ENCODE measurements around the gene C19orf12. TPM values are rescaled to one million over a fixed set of nuclear protein-coding genes. Genes with fewer than 3 reads are reported as not detected.

C19orf12 gene
- total and polyA plus RNA-seq, 2 donors (not counting 1 experiment from before 2014, with no cell fraction given), result 25.4 to 26.8 TPM

- H3K36me3 ChIP-seq (ENCODE audit: control insufficient read depth, insufficient read depth, low read length), result no peaks in the 10 kb centered on the region
- H4K20me1 ChIP-seq (ENCODE audit: control insufficient read depth, extremely low read depth, insufficient read depth, low read length), result no peaks in the 10 kb centered on the region
- TF ChIP-seq CTCF (conservative IDR thresholded peaks at IDR 0.05 in 1 of 2, IDR thresholded peaks at IDR 0.05 in 1 of 2; ENCODE audit: low read depth in 1 of 2, low read length in 2 of 2) (no peak), EZH2 (IDR thresholded peaks at IDR 0.05; ENCODE audit: low read length, missing control alignments) (no peak)
- peaks cover 9% of the 10 kb centered on the region for H3K4me1 ChIP-seq (ENCODE audit: control insufficient read depth, extremely low read depth, insufficient read depth, low read length)
- H3K4me3 ChIP-seq (replicated peaks in 1 of 4; ENCODE audit: control extremely low read depth in 1 of 4, insufficient read depth in 1 of 4, low read depth in 3 of 4, low read length in 4 of 4), result peak overlapping the region; percentile 33 to 57 (median 44)
- no peaks in the 10 kb centered on the region for H3K79me2 ChIP-seq (ENCODE audit: control insufficient read depth, insufficient read depth, low read length)
- peak overlapping the region; percentile 40 for H3K9ac ChIP-seq (ENCODE audit: insufficient read depth, low read length)
- H3K27ac ChIP-seq (ENCODE audit: insufficient read depth, low read length), result peak overlapping the region; percentile 93
- no peaks in the 10 kb centered on the region for H3K27me3 ChIP-seq (ENCODE audit: control insufficient read depth, insufficient read depth, low read length)
- H2AFZ ChIP-seq (ENCODE audit: low read length), result peak overlapping the region; percentile 57
- peak; percentile 99 for DNase-seq (ENCODE audit: low read depth in 2 of 2)
- no peaks in the 10 kb centered on the region for H3K9me3 ChIP-seq (ENCODE audit: control insufficient read depth, insufficient read depth, low read depth, low read length)
- peak overlapping the region; percentile 86 for H3K4me2 ChIP-seq (ENCODE audit: extremely low read depth, insufficient read depth, low read length)
Observed at GRCh38 chr19:29687244-29687896, 27.7 kb downstream of the C19orf12 start.

DNA sequence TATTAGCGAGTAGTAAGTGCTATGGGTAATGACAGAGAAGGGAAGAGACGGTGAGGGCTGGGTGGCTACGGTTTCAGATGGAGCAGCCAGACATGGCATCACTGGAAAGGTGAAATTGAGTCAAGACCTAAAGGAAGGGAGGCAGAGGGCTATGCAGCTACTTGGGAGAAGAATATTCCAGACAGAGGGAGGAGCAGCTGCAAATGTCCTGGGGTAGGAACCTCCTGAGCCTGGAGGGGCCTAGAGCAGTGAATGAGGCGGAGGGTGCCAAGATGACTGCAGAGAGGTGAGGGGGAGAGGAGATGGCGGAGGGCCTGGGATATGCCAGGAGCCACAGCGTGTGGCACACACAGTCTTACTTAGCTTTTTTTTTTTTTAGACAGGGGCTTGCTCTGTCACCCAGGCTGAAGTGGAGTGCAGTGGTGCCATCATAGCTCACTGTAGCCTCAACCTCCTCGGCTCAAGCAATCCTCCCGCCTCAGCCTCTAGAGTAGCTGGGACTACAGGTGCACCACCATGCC, 28.7 kb downstream of the C19orf12 start:
- Histone ChIP-seq H3K4me3 (replicated peaks in 1 of 4; ENCODE audit: control extremely low read depth in 1 of 4, insufficient read depth in 1 of 4, low read depth in 3 of 4, low read length in 4 of 4) (peak overlapping the region in 1 of 4 experiments; percentile 57), H2AFZ (ENCODE audit: low read length) (no peak overlapping the region), H3K9me3 (ENCODE audit: control insufficient read depth, insufficient read depth, low read depth, low read length) (no peaks in the 10 kb centered on the region), H3K36me3 (ENCODE audit: control insufficient read depth, insufficient read depth, low read length) (no peaks in the 10 kb centered on the region), H3K9ac (ENCODE audit: insufficient read depth, low read length) (no peak overlapping the region), H3K27ac (ENCODE audit: insufficient read depth, low read length) (no peak overlapping the region), H3K4me1 (ENCODE audit: control insufficient read depth, extremely low read depth, insufficient read depth, low read length) (peaks cover 9% of the 10 kb centered on the region), H4K20me1 (ENCODE audit: control insufficient read depth, extremely low read depth, insufficient read depth, low read length) (no peaks in the 10 kb centered on the region), H3K27me3 (ENCODE audit: control insufficient read depth, insufficient read depth, low read length) (no peaks in the 10 kb centered on the region), H3K4me2 (ENCODE audit: extremely low read depth, insufficient read depth, low read length) (no peak overlapping the region), H3K79me2 (ENCODE audit: control insufficient read depth, insufficient read depth, low read length) (no peaks in the 10 kb centered on the region)
- no peak for TF ChIP-seq CTCF (conservative IDR thresholded peaks at IDR 0.05 in 1 of 2, IDR thresholded peaks at IDR 0.05 in 1 of 2; ENCODE audit: low read depth in 1 of 2, low read length in 2 of 2)
- TF ChIP-seq EZH2 (IDR thresholded peaks at IDR 0.05; ENCODE audit: low read length, missing control alignments), result no peak
- no peak for DNase-seq (ENCODE audit: low read depth in 2 of 2)

- Histone ChIP-seq H3K27me3 (ENCODE audit: control insufficient read depth, insufficient read depth, low read length) (no peaks in the 10 kb centered on the region), H3K9ac (ENCODE audit: insufficient read depth, low read length) (no peak overlapping the region), H3K4me3 (replicated peaks in 1 of 4; ENCODE audit: control extremely low read depth in 1 of 4, insufficient read depth in 1 of 4, low read depth in 3 of 4, low read length in 4 of 4) (no peak overlapping the region), H2AFZ (ENCODE audit: low read length) (no peak overlapping the region), H3K27ac (ENCODE audit: insufficient read depth, low read length) (no peak overlapping the region), H3K9me3 (ENCODE audit: control insufficient read depth, insufficient read depth, low read depth, low read length) (no peaks in the 10 kb centered on the region), H4K20me1 (ENCODE audit: control insufficient read depth, extremely low read depth, insufficient read depth, low read length) (no peaks in the 10 kb centered on the region), H3K79me2 (ENCODE audit: control insufficient read depth, insufficient read depth, low read length) (no peaks in the 10 kb centered on the region), H3K4me2 (ENCODE audit: extremely low read depth, insufficient read depth, low read length) (no peak overlapping the region), H3K4me1 (ENCODE audit: control insufficient read depth, extremely low read depth, insufficient read depth, low read length) (peaks cover 9% of the 10 kb centered on the region), H3K36me3 (ENCODE audit: control insufficient read depth, insufficient read depth, low read length) (no peaks in the 10 kb centered on the region)
- no peak for TF ChIP-seq EZH2 (IDR thresholded peaks at IDR 0.05; ENCODE audit: low read length, missing control alignments)
- TF ChIP-seq CTCF (conservative IDR thresholded peaks at IDR 0.05 in 1 of 2, IDR thresholded peaks at IDR 0.05 in 1 of 2; ENCODE audit: low read depth in 1 of 2, low read length in 2 of 2), result no peak
- peak; percentile 29 to 74 for DNase-seq (ENCODE audit: low read depth in 2 of 2)
Observed at GRCh38 chr19:29685326-29685725, 29.7 kb downstream of the C19orf12 start.
